Liver (tissue), 3 donors: ENCODE results near the gene SLC30A10.
"Not testable (repeated sequence)": the region's sequence is repeated elsewhere in the genome, so short reads cannot be mapped to it uniquely, and the experiment has no call there.

ENCODE experiments used
- HNF4A ChIP-seq, 2 donors: conservative IDR thresholded peaks; 2 replicates each; pipeline ENCODE4 v1.6.1; 2016; ENCODE audit warnings: antibody characterized with exemption in 2 of 2, mild to moderate bottlenecking in 2 of 2
- RXRA ChIP-seq, 2 donors: IDR thresholded peaks; 2 replicates each; pipeline ENCODE4 v1.6.1; 2017 to 2018; ENCODE audit warnings: antibody characterized with exemption in 2 of 2, mild to moderate bottlenecking in 1 of 2
- TF ChIP-seq, protein P1 (sequence below): fragments of 150-350 bp; IDR thresholded peaks from 2 replicates; pipeline ENCODE4 v1.5.1; 2017; ENCODE audit warnings: improper control_type of control experiment, low read depth, low read length; ENCODE audit not compliant: missing input control
- TF ChIP-seq, protein P2 (sequence below): IDR thresholded peaks from 2 replicates; pipeline ENCODE4 v1.6.1; 2016; ENCODE audit warnings: antibody characterized with exemption
- donor health status: healthy.
- donor health status: healthy.

DNA sequence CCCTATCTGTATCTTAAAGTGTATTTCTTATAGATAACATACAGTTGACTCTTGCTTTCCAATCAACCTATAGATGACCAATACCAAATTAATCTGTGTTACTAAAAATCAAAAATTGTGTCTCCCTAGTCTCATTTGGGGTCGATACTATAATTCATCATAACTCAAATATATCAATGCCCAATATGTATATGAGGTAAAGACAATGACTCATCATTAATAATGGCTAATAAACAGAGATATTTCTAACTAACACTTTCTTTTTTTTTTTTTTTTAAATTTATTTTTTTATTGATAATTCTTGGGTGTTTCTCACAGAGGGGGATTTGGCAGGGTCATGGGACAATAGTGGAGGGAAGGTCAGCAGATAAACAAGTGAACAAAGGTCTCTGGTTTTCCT, 55.8 kb downstream of the SLC30A10 start:
- TF ChIP-seq, protein P1, sequence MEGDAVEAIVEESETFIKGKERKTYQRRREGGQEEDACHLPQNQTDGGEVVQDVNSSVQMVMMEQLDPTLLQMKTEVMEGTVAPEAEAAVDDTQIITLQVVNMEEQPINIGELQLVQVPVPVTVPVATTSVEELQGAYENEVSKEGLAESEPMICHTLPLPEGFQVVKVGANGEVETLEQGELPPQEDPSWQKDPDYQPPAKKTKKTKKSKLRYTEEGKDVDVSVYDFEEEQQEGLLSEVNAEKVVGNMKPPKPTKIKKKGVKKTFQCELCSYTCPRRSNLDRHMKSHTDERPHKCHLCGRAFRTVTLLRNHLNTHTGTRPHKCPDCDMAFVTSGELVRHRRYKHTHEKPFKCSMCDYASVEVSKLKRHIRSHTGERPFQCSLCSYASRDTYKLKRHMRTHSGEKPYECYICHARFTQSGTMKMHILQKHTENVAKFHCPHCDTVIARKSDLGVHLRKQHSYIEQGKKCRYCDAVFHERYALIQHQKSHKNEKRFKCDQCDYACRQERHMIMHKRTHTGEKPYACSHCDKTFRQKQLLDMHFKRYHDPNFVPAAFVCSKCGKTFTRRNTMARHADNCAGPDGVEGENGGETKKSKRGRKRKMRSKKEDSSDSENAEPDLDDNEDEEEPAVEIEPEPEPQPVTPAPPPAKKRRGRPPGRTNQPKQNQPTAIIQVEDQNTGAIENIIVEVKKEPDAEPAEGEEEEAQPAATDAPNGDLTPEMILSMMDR = not testable (repeated sequence)
- not testable (repeated sequence) for TF ChIP-seq RXRA (IDR thresholded peaks at IDR 0.05); HNF4A (conservative IDR thresholded peaks at IDR 0.05)
- TF ChIP-seq, protein P2, sequence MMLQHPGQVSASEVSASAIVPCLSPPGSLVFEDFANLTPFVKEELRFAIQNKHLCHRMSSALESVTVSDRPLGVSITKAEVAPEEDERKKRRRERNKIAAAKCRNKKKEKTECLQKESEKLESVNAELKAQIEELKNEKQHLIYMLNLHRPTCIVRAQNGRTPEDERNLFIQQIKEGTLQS = not testable (repeated sequence)
